ENCODE measurements around the gene LRCOL1.

DNA sequence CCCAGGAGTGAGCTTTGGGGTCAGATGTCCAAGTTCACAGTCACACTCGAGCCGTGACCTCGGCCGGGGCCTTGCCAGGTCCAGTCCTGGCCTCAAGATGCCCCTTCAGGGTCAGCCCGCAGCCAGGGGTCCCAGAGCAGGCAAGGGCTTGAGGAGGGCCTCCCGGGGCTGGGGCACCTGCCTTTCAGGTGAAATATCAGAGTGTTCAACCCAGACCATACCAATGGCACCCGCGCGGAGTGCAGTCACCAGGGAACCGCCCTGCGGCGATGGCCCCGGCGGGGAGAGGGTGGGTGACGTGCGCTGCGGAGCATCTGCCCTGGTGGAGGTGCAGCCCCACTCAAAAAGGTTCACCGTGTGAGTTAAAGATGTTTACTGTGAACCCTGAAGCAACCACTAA is 16.9 kb downstream of the LRCOL1 start:
- TF ChIP-seq NPAS2 (CRISPR knock-in tag; IDR thresholded peaks at IDR 0.05; ENCODE audit: borderline replicate concordance) (no peak), POLR2A (IDR thresholded peaks at IDR 0.05; ENCODE audit: insufficient read depth in 1 of 2, low read depth in 2 of 2, low read length in 2 of 2) (no peak)

All from HepG2 (cell line).